K562 (cell line): ENCODE results near the gene ZNF644. TPM values are rescaled to one million over a fixed set of nuclear protein-coding genes. Genes with fewer than 3 reads are reported as not detected.

ENCODE experiments used
- POLR2AphosphoS5 ChIP-seq: IDR thresholded peaks from 2 replicates; pipeline ENCODE4 v1.6.1; 2011; ENCODE audit warnings: mild to moderate bottlenecking, low read depth, low read length, moderate library complexity; ENCODE audit not compliant: control insufficient read depth, insufficient read depth
- RBM15 ChIP-seq: fragments of 200-400 bp; formaldehyde crosslinking; IDR thresholded peaks from 2 replicates; pipeline ENCODE4 v1.6.1; 2018; ENCODE audit warnings: mild to moderate bottlenecking, low read length, moderate library complexity; ENCODE audit not compliant: insufficient read depth
- polyA plus RNA-seq, 8 experiments: library from polyadenylated mRNA; depleted of rRNA in 4 of 8; stranded (reverse) in 5 of 8; unstranded in 3 of 8; fragments of >200 nt; fragmentation: Nextera tagmentation in 2 of 8; fragmentation: Illumina TruSeq in 1 of 8; extraction: Ambion mirVana in 2 of 8; extraction: Trizol in 1 of 8; gene quantifications; 2 replicates each; pipeline versions ENCODE4 v1.2.1 to v1.2.3, GENCODE V29; 2011 to 2014; ENCODE audit warnings: inconsistent platforms in 1 of 8, missing spikeins in 1 of 8
- total RNA-seq, 7 experiments: library from RNA; depleted of rRNA in 6 of 7; stranded (reverse); fragments of >200 nt in 6 of 7; fragmentation: Illumina TruSeq in 2 of 7; extraction: Trizol in 2 of 7; gene quantifications; 2 replicates each; pipeline versions ENCODE4 v1.2.1 to v1.2.3, GENCODE V29; 2011 to 2021; ENCODE audit warnings: low replicate concordance in 1 of 7
- TF ChIP-seq, protein P1 (sequence below): fragments of 250-450 bp; sonication (Bioruptor Pico); IDR thresholded peaks from 2 replicates; pipeline ENCODE4 v1.4.0; 2020; ENCODE audit warnings: mild to moderate bottlenecking, moderate library complexity

The ZNF644 gene
- total and polyA plus RNA-seq, 9 of the 15 experiments (the other 6 are each of a cell fraction or from before 2014, with no cell fraction given), result 25.3 to 71.4 (median 39.6) TPM

DNA sequence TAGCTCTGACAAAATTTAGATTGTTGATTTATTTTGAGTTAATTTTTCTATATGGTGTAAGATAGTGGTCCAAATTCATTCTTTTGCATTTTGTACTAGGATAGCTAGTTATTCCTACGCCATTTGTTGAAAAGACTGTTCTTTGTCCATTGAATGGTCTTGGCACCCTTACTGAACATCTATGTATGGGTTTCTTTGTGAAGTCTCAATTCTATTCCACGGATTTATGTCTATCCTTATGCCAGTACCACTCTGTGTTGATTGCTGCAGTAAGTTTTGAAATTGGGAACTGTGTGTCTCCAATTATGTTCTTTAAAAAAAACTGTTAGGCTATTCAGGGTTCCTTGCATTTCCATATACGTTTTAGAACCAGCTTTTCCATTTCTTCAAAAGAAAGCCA, 145.7 kb downstream of the ZNF644 start (continued):
- no peak for TF ChIP-seq RBM15
- no peak for TF ChIP-seq POLR2AphosphoS5
- TF ChIP-seq, protein P1, sequence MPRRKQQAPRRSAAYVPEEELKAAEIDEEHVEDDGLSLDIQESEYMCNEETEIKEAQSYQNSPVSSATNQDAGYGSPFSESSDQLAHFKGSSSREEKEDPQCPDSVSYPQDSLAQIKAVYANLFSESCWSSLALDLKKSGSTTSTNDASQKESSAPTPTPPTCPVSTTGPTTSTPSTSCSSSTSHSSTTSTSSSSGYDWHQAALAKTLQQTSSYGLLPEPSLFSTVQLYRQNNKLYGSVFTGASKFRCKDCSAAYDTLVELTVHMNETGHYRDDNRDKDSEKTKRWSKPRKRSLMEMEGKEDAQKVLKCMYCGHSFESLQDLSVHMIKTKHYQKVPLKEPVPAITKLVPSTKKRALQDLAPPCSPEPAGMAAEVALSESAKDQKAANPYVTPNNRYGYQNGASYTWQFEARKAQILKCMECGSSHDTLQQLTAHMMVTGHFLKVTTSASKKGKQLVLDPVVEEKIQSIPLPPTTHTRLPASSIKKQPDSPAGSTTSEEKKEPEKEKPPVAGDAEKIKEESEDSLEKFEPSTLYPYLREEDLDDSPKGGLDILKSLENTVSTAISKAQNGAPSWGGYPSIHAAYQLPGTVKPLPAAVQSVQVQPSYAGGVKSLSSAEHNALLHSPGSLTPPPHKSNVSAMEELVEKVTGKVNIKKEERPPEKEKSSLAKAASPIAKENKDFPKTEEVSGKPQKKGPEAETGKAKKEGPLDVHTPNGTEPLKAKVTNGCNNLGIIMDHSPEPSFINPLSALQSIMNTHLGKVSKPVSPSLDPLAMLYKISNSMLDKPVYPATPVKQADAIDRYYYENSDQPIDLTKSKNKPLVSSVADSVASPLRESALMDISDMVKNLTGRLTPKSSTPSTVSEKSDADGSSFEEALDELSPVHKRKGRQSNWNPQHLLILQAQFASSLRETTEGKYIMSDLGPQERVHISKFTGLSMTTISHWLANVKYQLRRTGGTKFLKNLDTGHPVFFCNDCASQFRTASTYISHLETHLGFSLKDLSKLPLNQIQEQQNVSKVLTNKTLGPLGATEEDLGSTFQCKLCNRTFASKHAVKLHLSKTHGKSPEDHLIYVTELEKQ (CRISPR knock-in tag), result no peak
- TF ChIP-seq, all 486 proteins: peak for 0
